Measurements from ENCODE around the gene EFCAB6. TPM values are rescaled to one million over a fixed set of nuclear protein-coding genes. Genes with fewer than 3 reads are reported as not detected.

Gene EFCAB6
- total and polyA plus RNA-seq, 9 of the 15 experiments (the other 6 are each of a cell fraction or from before 2014, with no cell fraction given) = 0.06 TPM; not detected in 8

DNA sequence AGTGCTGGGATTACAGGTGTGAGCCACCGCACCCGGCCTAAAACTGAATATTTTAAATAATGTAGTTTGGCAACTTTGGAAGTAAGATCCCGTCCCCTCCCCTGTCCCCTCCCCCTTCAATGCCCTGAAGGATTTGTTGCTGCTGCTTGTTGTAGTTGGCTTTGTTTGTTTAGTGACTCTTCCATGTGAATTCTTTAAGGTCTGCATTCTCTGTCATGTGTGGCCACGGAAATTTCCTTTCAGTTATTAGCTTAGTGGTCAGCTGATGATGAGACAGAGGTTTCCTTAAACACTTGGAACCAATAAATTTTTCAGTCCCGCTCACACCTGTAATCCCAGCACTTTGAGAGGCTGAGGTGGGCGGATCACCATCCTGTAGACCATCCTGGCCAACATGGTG, 290.4 kb downstream of the EFCAB6 start:
- WGBS (ENCODE audit: insufficient coverage, low coverage, missing lambda C conversion rate) = 0% methylated on average over 5 of the region's 6 CpGs
- ATAC-seq (no peak), FAIRE-seq (no peak), DNase-seq (ENCODE audit: extremely low read depth in 1 of 4, low spot score in 3 of 4) (no peak)
- Histone ChIP-seq H4K20me1 (replicated peaks; ENCODE audit: control insufficient read depth, insufficient read depth, low read length) (no peaks in the 10 kb centered on the region), H3K36me3 (ENCODE audit: control insufficient read depth, insufficient read depth, low read length) (no peaks in the 10 kb centered on the region), H3K4me3 (no peak overlapping the region), H3K27ac (ENCODE audit: extremely low read depth, low read depth, low read length) (no peak overlapping the region), H3K9me1 (ENCODE audit: control insufficient read depth, insufficient read depth, low read length) (no peaks in the 10 kb centered on the region), H3K4me1 (replicated peaks in 1 of 2; ENCODE audit: control insufficient read depth in 2 of 2, insufficient read depth in 2 of 2, low read length in 2 of 2) (no peaks in the 10 kb centered on the region), H3K27me3 (ENCODE audit: control insufficient read depth in 2 of 2, insufficient read depth in 2 of 2, low read length in 2 of 2) (no peaks in the 10 kb centered on the region; a peak in 1 of 5 replicates), H3K9ac (ENCODE audit: insufficient read depth in 1 of 2, low read depth in 2 of 2, low read length in 2 of 2) (no peak overlapping the region), H3K79me2 (ENCODE audit: control insufficient read depth, insufficient read depth, low read length) (no peaks in the 10 kb centered on the region), H3K9me3 (replicated peaks; ENCODE audit: control insufficient read depth, insufficient read depth, low read depth, low read length) (no peaks in the 10 kb centered on the region), H2AFZ (ENCODE audit: low read depth, low read length) (no peak overlapping the region), H3K4me2 (ENCODE audit: insufficient read depth, low read length) (no peak overlapping the region)
- intact Hi-C loops (cut with micrococcal nuclease) = no loop called here
- no TSS peak for BruUV-seq (replicated peaks)
- in situ Hi-C loops (cut with MboI) = no loop called here
- POLR2A ChIA-PET = interaction anchor here (0.6 kb wide), 1 partner anchor 1035 kb away, joined by 3 read pairs; no protein-coding TSS in a partner anchor
- CTCF ChIA-PET (ENCODE audit: low intra/inter-chr PET ratio) = no interaction called here
- no peak for TF ChIP-seq PRMT5 (CRISPR knock-in tag; IDR thresholded peaks at IDR 0.05)
- TF ChIP-seq, protein P1, sequence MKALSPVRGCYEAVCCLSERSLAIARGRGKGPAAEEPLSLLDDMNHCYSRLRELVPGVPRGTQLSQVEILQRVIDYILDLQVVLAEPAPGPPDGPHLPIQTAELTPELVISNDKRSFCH (CRISPR knock-in tag; IDR thresholded peaks at IDR 0.05) = no peak
- TF ChIP-seq, protein P1 (tag; IDR thresholded peaks at IDR 0.05) = no peak
- no peak for TF ChIP-seq IFI16 (CRISPR knock-in tag; IDR thresholded peaks at IDR 0.05)
- TF ChIP-seq, protein P2, sequence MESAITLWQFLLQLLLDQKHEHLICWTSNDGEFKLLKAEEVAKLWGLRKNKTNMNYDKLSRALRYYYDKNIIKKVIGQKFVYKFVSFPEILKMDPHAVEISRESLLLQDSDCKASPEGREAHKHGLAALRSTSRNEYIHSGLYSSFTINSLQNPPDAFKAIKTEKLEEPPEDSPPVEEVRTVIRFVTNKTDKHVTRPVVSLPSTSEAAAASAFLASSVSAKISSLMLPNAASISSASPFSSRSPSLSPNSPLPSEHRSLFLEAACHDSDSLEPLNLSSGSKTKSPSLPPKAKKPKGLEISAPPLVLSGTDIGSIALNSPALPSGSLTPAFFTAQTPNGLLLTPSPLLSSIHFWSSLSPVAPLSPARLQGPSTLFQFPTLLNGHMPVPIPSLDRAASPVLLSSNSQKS (CRISPR knock-in tag; IDR thresholded peaks at IDR 0.05) = no peak
- TF ChIP-seq SRSF1 (IDR thresholded peaks at IDR 0.05; ENCODE audit: low read depth, low read length) = no peak

Data from K562 (cell line).